ENCODE results near the gene ALDH18A1.
"Not testable (repeated sequence)": the region's sequence is repeated elsewhere in the genome, so short reads cannot be mapped to it uniquely, and the experiment has no call there.

ALDH18A1 gene

GRCh38 chr10:95656291-95657164 lies at the start of gene ALDH18A1:
Gene ALDH18A1, minus strand, starts transcription at chr10:95656711. Its CDS starts 3,334 bp downstream, at chr10:95653377.
- DNase-seq = peak; percentile 99

- DNase-seq = no peak
These were observed 41.9 kb upstream of the ALDH18A1 start for GRCh38 chr10:95698415-95698814.

GRCh38 chr10:95697429-95697828 lies 40.9 kb upstream of the ALDH18A1 start:
- DNase-seq = no peak

DNA sequence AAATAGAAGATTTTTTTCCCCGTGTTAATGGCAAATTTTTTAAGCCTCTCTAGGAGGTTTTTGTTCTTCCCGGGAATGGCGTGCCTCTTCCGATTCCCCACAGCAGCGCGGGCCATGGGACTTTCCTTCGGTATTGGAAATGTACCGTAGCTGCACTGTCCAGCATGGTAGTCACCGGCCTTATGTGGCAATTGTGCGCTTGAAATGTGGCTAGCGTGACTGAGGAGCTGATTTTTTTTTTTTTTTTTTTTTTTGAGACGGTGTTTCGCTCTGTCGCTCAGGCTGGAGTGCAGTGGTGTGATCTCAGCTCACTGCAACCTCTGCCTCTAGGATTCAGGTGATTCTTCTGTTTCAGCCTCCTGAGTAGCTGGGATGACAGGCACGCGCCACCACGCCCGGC lies 38.2 kb upstream of the ALDH18A1 start:
- DNase-seq = no peak

GRCh38 chr10:95693668-95694534 lies 37.4 kb upstream of the ALDH18A1 start, which contains the start of gene TCTN3:
Gene TCTN3, minus strand, starts transcription at chr10:95693927. Its CDS starts 28 bp downstream, at chr10:95693899.
- DNase-seq = peak; percentile 95

DNA sequence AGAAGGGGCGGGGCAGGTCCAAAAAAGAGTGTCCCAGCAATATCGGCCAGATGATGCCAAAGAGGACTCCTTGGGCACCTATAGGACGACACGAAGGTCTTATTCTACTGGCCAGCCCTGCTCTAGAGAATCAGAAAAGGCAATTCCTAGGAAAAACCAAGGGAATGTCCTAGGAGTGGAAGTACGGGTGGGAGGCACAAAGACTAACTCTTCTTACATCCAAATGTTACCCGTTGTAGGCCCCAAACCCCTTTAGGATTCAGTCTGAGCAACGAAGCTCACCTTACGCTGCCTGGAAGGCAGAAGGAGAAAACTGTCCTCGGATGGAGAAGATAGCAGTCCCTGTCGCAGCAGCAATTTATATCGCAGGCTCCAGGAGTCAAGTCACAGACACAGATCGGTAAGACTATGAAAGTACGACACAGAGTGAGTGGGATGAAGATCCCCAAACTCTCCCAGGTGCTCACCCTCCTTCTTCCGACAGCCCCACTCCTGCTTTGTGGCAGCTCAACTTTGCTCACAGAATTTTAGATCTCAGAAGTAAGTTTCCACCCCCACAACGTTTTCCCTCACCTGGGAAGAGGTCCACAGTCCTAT lies 36.7 kb upstream of the ALDH18A1 start:
- DNase-seq = no peak

- no peak for DNase-seq
These were observed 34.8 kb upstream of the ALDH18A1 start for GRCh38 chr10:95691281-95691680.

GRCh38 chr10:95688648-95689047 lies 32.1 kb upstream of the ALDH18A1 start:
- DNase-seq = no peak

DNA sequence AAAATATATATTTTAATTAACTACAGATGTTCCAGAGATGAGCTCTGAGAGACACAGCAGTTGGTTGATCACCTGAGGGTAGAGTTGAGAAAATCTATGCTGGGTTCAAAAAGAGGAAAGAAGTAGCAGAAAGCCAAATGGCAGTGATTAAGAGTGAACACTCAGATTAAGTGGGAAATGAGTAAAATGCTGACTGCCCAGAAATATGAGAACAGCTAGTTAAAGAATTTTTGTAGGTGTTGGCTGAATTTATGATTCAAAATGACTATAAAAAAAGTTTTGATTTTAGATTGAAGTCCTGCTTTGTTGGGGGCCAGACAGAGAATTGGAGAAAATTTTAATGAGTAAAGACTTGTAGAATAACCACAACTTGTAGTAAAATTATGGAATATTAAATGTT lies 27.5 kb upstream of the ALDH18A1 start:
- DNase-seq = no peak

- DNase-seq = no peak
These were observed 19.0 kb upstream of the ALDH18A1 start for GRCh38 chr10:95675403-95676116.

DNA sequence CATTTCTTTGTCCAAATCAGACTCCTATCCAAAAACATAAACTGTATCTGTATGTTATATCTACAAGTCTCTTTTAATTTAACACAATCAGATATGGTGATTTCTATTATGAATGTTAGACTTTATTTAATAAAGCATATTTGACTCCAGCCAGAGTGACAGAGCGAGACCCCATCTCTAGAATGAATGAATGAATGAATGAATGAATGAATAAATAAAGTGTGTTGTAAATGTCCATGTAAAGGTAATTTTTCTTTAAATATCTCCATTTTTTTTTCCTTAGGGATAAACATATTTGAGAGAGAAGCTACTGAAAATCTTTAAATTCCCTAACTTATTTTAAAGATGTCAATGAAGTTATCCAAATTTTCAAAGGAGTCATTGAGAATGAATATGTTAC lies 18.1 kb upstream of the ALDH18A1 start:
- no peak for DNase-seq

GRCh38 chr10:95672641-95673040 lies 16.1 kb upstream of the ALDH18A1 start:
- not testable (repeated sequence) for DNase-seq

DNA sequence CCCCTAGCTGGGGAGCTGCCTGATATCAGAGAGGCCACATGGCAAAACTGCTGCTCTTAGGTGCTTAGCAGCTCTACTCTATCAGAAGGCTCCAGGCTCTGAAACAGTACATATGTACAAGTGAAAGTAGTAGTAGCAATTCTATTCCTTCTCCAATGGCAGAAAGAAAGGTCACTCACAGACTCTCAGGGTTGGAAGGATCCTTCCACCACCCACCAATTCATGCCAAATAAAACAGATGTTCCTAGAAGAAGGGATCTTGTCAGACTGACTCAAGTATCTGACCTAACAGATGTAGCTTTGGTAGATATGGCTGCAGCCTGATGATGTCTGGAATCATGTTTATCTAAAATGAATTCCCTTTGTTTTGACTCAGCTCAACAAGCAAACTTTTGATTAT lies 8.0 kb upstream of the ALDH18A1 start:
- DNase-seq = no peak

DNA sequence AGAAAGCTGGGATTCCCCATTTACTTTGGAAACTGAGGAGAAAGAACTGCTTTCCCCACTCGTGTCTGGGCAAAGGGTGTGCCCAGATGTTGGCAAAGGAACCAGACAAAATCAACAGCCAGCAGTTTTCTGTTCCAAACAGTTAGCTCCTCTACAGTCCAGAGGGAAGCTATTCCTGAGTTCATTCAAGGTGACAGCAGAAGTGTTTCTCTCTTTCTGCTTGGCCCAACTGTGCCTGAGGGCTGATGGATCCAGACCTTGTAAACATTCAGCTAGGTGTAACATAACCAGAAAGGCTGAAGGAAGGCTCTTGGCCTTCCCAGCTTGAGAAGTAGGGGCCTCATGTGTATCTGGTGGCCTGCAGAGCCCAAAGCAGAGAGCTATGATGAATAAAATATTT lies 7.0 kb upstream of the ALDH18A1 start:
- DNase-seq = no peak

- DNase-seq = no peak
These were observed 5.3 kb upstream of the ALDH18A1 start for GRCh38 chr10:95661818-95662217.

GRCh38 chr10:95660283-95660682 lies 3.8 kb upstream of the ALDH18A1 start:
- no peak for DNase-seq

DNA sequence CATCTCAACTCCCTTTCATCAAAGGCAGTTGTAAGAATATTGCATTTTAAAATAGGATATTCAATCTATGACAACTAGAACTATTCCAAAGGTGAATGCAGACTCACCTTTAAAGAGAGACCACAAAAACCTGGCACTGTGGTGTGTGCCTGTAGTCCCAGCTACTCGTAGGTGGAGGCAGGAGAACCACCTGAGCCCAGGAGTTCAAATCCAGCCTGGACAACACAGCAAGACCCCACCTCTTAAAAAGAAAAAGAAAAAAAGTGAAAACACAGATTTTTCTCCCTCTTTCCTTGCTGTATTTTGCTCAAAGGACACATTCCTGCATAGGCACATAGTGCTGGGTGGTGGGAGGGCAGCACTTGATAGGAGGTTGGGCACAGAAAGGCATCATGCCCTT lies 739 bp upstream of the ALDH18A1 start:
- no peak for DNase-seq

GRCh38 chr10:95655571-95656290 lies 780 bp downstream of the ALDH18A1 start:
- DNase-seq = no peak

GRCh38 chr10:95653895-95654294 lies 2.6 kb downstream of the ALDH18A1 start:
- DNase-seq = no peak

DNA sequence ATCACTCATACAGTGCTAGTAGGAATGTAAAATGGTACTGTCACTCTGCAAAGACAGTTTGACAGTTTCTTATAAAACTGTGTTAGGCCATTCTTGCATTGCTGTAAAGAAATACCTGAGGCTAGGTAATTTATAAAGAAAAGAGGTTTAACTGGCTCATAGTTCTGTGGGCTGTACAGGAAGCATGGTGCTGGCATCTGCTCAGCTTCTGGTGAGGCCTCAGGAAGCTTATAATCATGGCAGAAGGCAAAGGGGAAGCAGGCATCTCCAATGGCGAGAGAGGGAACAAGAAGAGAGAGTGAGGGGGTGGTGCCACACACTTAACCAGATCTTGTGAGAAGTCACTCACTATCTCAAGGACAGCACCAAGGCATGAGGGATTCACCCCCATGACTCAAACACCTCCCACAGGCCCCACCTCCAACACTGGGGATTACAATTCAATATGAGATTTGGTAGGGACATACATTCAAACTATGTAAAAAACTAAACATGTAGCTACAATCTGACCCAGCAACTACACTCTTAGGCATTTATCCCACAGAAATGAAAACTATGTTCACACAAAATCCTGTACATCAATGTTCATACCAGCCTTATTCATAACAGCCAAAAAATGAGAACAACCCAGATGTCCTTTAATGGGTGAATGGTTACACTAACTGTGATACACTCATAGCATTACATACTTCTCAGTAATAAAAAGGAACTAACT lies 5.0 kb downstream of the ALDH18A1 start:
- DNase-seq = no peak

GRCh38 chr10:95650232-95650631 lies 6.3 kb downstream of the ALDH18A1 start:
- DNase-seq = no peak
